ENCODE measurements around the gene IPO11.

IPO11 gene

GRCh38 chr5:62588668-62589067, 176.1 kb downstream of the IPO11 start:
- Histone ChIP-seq H2AFZ (ENCODE audit: low read length) (no peak overlapping the region), H3K4me2 (ENCODE audit: low read depth, low read length, poor library complexity, severe bottlenecking) (no peak overlapping the region), H3K9me2 (replicated peaks; ENCODE audit: low read depth, low read length) (no peaks in the 10 kb centered on the region), H3K9me3 (ENCODE audit: insufficient read depth, low read depth, low read length) (no peaks in the 10 kb centered on the region), H4K20me1 (ENCODE audit: insufficient read depth, low read length, poor library complexity, severe bottlenecking) (no peaks in the 10 kb centered on the region), H3K79me2 (ENCODE audit: insufficient read depth, low read length) (peaks cover 19% of the 10 kb centered on the region), H3K9ac (ENCODE audit: low read depth, low read length, poor library complexity, severe bottlenecking) (no peak overlapping the region), H3K27me3 (ENCODE audit: insufficient read depth, low read length, poor library complexity, severe bottlenecking) (no peaks in the 10 kb centered on the region), H3K36me3 (ENCODE audit: insufficient read depth, low read length) (peaks cover 22% of the 10 kb centered on the region; the same call in 1 of the 2 replicates), H3F3A (ENCODE audit: low read depth) (no peaks in the 10 kb centered on the region), H3K4me1 (ENCODE audit: insufficient read depth, low read length, poor library complexity, severe bottlenecking) (peaks cover 35% of the 10 kb centered on the region), H3K4me3 (ENCODE audit: low read length, poor library complexity, severe bottlenecking) (no peak overlapping the region)
- no peak for TF ChIP-seq EZH2phosphoT487 (IDR thresholded peaks at IDR 0.05; ENCODE audit: borderline replicate concordance)
- TF ChIP-seq CTCF (conservative IDR thresholded peaks at IDR 0.05; ENCODE audit: low read length), result no peak

- Histone ChIP-seq H2AFZ (ENCODE audit: low read length) (no peak overlapping the region), H3K9me2 (replicated peaks; ENCODE audit: low read depth, low read length) (no peaks in the 10 kb centered on the region), H3K9ac (ENCODE audit: low read depth, low read length, poor library complexity, severe bottlenecking) (no peak overlapping the region), H3K79me2 (ENCODE audit: insufficient read depth, low read length) (peaks cover 12% of the 10 kb centered on the region), H3K4me2 (ENCODE audit: low read depth, low read length, poor library complexity, severe bottlenecking) (no peak overlapping the region), H3K4me1 (ENCODE audit: insufficient read depth, low read length, poor library complexity, severe bottlenecking) (peaks cover 28% of the 10 kb centered on the region), H3K9me3 (ENCODE audit: insufficient read depth, low read depth, low read length) (no peaks in the 10 kb centered on the region), H4K20me1 (ENCODE audit: insufficient read depth, low read length, poor library complexity, severe bottlenecking) (no peaks in the 10 kb centered on the region), H3K36me3 (ENCODE audit: insufficient read depth, low read length) (peaks cover 22% of the 10 kb centered on the region; the same call in 1 of the 2 replicates), H3F3A (ENCODE audit: low read depth) (no peaks in the 10 kb centered on the region), H3K27me3 (ENCODE audit: insufficient read depth, low read length, poor library complexity, severe bottlenecking) (no peaks in the 10 kb centered on the region), H3K4me3 (ENCODE audit: low read length, poor library complexity, severe bottlenecking) (no peak overlapping the region)
- peak; percentile 62 for TF ChIP-seq CTCF (conservative IDR thresholded peaks at IDR 0.05; ENCODE audit: low read length)
- TF ChIP-seq EZH2phosphoT487 (IDR thresholded peaks at IDR 0.05; ENCODE audit: borderline replicate concordance), result no peak
These were observed 176.9 kb downstream of the IPO11 start for GRCh38 chr5:62589504-62589903.

- Histone ChIP-seq H3K9ac (ENCODE audit: low read depth, low read length, poor library complexity, severe bottlenecking) (no peak overlapping the region), H3K9me3 (ENCODE audit: insufficient read depth, low read depth, low read length) (no peaks in the 10 kb centered on the region), H3F3A (ENCODE audit: low read depth) (no peaks in the 10 kb centered on the region), H3K9me2 (replicated peaks; ENCODE audit: low read depth, low read length) (no peaks in the 10 kb centered on the region), H2AFZ (ENCODE audit: low read length) (no peak overlapping the region), H4K20me1 (ENCODE audit: insufficient read depth, low read length, poor library complexity, severe bottlenecking) (no peaks in the 10 kb centered on the region), H3K4me2 (ENCODE audit: low read depth, low read length, poor library complexity, severe bottlenecking) (no peak overlapping the region), H3K27me3 (ENCODE audit: insufficient read depth, low read length, poor library complexity, severe bottlenecking) (no peaks in the 10 kb centered on the region), H3K4me3 (ENCODE audit: low read length, poor library complexity, severe bottlenecking) (no peak overlapping the region), H3K79me2 (ENCODE audit: insufficient read depth, low read length) (peaks cover 7% of the 10 kb centered on the region), H3K4me1 (ENCODE audit: insufficient read depth, low read length, poor library complexity, severe bottlenecking) (peaks cover 20% of the 10 kb centered on the region), H3K36me3 (ENCODE audit: insufficient read depth, low read length) (peaks cover 22% of the 10 kb centered on the region; the same call in 1 of the 2 replicates)
- TF ChIP-seq CTCF (conservative IDR thresholded peaks at IDR 0.05; ENCODE audit: low read length) (no peak), EZH2phosphoT487 (IDR thresholded peaks at IDR 0.05; ENCODE audit: borderline replicate concordance) (no peak)
These were observed 177.8 kb downstream of the IPO11 start for GRCh38 chr5:62590387-62590786.

Measured in Loucy (cell line).